ENCODE measurements around the gene SMIM7.

DNA sequence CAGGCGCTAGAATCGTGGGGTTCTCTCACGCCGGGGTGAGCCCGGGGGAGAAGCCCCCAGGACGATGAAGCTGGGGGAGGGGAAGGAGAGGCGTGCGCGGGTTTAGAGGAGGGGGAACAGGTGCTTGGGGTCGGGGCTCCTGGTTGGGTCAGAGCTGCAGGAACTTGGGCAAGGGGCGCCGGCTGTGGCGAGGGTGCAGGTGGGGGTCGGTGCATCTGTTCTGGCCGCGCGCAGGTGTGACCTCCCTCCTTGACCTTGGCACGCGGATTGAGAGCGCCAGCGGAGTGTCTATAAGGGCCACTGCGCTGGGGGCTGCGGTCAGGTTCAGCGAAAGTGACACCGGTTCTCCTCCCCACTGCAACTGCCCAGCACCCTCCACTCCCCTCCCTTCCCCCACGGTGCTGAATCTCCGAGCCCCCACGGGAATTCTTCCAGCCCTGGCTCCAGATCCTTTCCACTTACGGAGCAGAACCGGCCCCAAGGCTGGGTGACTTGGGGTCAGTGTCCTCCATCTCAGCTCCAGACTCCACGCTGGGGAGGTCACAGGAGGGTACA lies 1.6 kb upstream of the SMIM7 start:
- no peak for TF ChIP-seq EZH2 (IDR thresholded peaks at IDR 0.05; ENCODE audit: borderline replicate concordance, low read depth, low read length, severe bottlenecking)
- TF ChIP-seq, protein P1, sequence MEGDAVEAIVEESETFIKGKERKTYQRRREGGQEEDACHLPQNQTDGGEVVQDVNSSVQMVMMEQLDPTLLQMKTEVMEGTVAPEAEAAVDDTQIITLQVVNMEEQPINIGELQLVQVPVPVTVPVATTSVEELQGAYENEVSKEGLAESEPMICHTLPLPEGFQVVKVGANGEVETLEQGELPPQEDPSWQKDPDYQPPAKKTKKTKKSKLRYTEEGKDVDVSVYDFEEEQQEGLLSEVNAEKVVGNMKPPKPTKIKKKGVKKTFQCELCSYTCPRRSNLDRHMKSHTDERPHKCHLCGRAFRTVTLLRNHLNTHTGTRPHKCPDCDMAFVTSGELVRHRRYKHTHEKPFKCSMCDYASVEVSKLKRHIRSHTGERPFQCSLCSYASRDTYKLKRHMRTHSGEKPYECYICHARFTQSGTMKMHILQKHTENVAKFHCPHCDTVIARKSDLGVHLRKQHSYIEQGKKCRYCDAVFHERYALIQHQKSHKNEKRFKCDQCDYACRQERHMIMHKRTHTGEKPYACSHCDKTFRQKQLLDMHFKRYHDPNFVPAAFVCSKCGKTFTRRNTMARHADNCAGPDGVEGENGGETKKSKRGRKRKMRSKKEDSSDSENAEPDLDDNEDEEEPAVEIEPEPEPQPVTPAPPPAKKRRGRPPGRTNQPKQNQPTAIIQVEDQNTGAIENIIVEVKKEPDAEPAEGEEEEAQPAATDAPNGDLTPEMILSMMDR (IDR thresholded peaks at IDR 0.05; ENCODE audit: borderline replicate concordance, extremely low read depth, low read length, poor library complexity, severe bottlenecking): no peak

All from DND-41 (cell line).